IMR-90 (cell line): ENCODE measurements around the gene COL25A1. TPM values are rescaled to one million over a fixed set of nuclear protein-coding genes. Genes with fewer than 3 reads are reported as not detected.

ENCODE experiments used
- ATAC-seq: fragments of 200-7000 bp; cut with Tn5 transposase; 2 replicates; pipeline ENCODE4 v1.9.1; 2020; ENCODE audit warnings: low read depth, mild to moderate bottlenecking, moderate library complexity
- BruUV-seq: library from RNA; stranded (reverse); fragments of 400-500 nt; replicated peaks from 2 replicates; lab custom pipeline; 2021; lab: Mats Ljungman, UMichigan
- CTCF ChIA-PET: fragments of 300-600 bp; formaldehyde crosslinking; extraction: SDS; loops from one replicate; lab custom pipeline; 2021; ENCODE audit warnings: antibody characterized with exemption; lab: Yijun Ruan, JAX
- POLR2A ChIA-PET: fragments of 300-600 bp; sonication (Branson Sonifier 250); formaldehyde crosslinking; loops from one replicate; lab custom pipeline; 2022; ENCODE audit warnings: antibody characterized with exemption; ENCODE audit not compliant: unreplicated experiment; lab: Charles Lee
- DNase-seq: peaks from one replicate; pipeline ENCODE4 v3.0.0; 2013
- H2AFZ ChIP-seq: replicated peaks from 2 replicates; pipeline ENCODE3; 2013; ENCODE audit warnings: low read length, mild to moderate bottlenecking; ENCODE audit not compliant: poor library complexity
- H2AK5ac ChIP-seq: 2 replicates; pipeline ENCODE4 v1.6.1; 2013; ENCODE audit warnings: low read depth, low read length, inconsistent platforms
- H2AK9ac ChIP-seq: replicated peaks from 2 replicates; pipeline ENCODE3; 2013; ENCODE audit warnings: mild to moderate bottlenecking, low read depth, low read length, moderate library complexity; ENCODE audit not compliant: poor library complexity
- H2BK120ac ChIP-seq: 2 replicates; pipeline ENCODE4 v1.6.1; 2013; ENCODE audit warnings: low read depth, low read length, inconsistent platforms
- H2BK15ac ChIP-seq: 3 replicates; pipeline ENCODE4 v1.6.1; 2013; ENCODE audit warnings: low read depth, low read length, inconsistent platforms
- H2BK20ac ChIP-seq: 2 replicates; pipeline ENCODE4 v1.6.1; 2013; ENCODE audit warnings: low read depth, mild to moderate bottlenecking, inconsistent platforms, low read length, moderate library complexity
- H2BK5ac ChIP-seq: 2 replicates; pipeline ENCODE4 v1.6.1; 2013; ENCODE audit warnings: mild to moderate bottlenecking, low read depth, low read length, inconsistent platforms; ENCODE audit not compliant: poor library complexity, severe bottlenecking
- H3K14ac ChIP-seq: replicated peaks from 2 replicates; pipeline ENCODE4 v1.6.1; 2013; ENCODE audit warnings: low read depth, low read length, inconsistent platforms
- H3K18ac ChIP-seq: 2 replicates; pipeline ENCODE4 v1.6.1; 2013; ENCODE audit warnings: low read depth, low read length, control low read depth
- H3K23ac ChIP-seq: 2 replicates; pipeline ENCODE4 v1.6.1; 2013; ENCODE audit warnings: low read depth, low read length, inconsistent platforms
- H3K27ac ChIP-seq: 2 replicates; pipeline ENCODE4 v1.5.1; 2013; ENCODE audit warnings: mild to moderate bottlenecking, control low read depth, low read length; ENCODE audit not compliant: insufficient read depth
- H3K27me3 ChIP-seq: 2 replicates; pipeline ENCODE4 v1.6.1; 2013; ENCODE audit warnings: low read length; ENCODE audit not compliant: control insufficient read depth, insufficient read depth
- H3K36me3 ChIP-seq: 2 replicates; pipeline ENCODE4 v1.6.1; 2013; ENCODE audit warnings: low read length, mixed read lengths; ENCODE audit not compliant: control insufficient read depth, insufficient read depth
- H3K4ac ChIP-seq: 2 replicates; pipeline ENCODE4 v1.6.1; 2013; ENCODE audit warnings: low read depth, low read length, inconsistent platforms
- H3K4me1 ChIP-seq: 2 replicates; pipeline ENCODE4 v1.6.1; 2013; ENCODE audit warnings: low read length, mixed read lengths; ENCODE audit not compliant: control insufficient read depth, insufficient read depth
- H3K4me2 ChIP-seq: 2 replicates; pipeline ENCODE4 v1.6.1; 2013; ENCODE audit warnings: low read depth, mild to moderate bottlenecking, control low read depth, low read length, moderate library complexity
- H3K4me3 ChIP-seq: 2 replicates; pipeline ENCODE4 v1.5.1; 2013; ENCODE audit warnings: low read depth, mild to moderate bottlenecking, control low read depth, low read length, moderate library complexity; ENCODE audit not compliant: insufficient read depth
- H3K56ac ChIP-seq: 2 replicates; pipeline ENCODE4 v1.6.1; 2013; ENCODE audit warnings: low read length, inconsistent platforms; ENCODE audit not compliant: insufficient read depth; ENCODE audit errors: extremely low read depth
- H3K79me1 ChIP-seq, 2 experiments: 2 replicates each; pipeline ENCODE4 v1.6.1; 2013; ENCODE audit warnings: low read length in 2 of 2, inconsistent platforms in 1 of 2, low read depth in 1 of 2
- H3K9ac ChIP-seq: 2 replicates; pipeline ENCODE4 v1.6.1; 2013; ENCODE audit warnings: low read depth, low read length, control low read depth
- H3K9me1 ChIP-seq: 2 replicates; pipeline ENCODE4 v1.6.1; 2013; ENCODE audit warnings: low read length, inconsistent platforms; ENCODE audit not compliant: insufficient read depth
- H3K9me3 ChIP-seq: 2 replicates; pipeline ENCODE4 v1.6.1; 2013; ENCODE audit warnings: low read length; ENCODE audit not compliant: control insufficient read depth, insufficient read depth
- H4K20me1 ChIP-seq: 2 replicates; pipeline ENCODE4 v1.6.1; 2013; ENCODE audit warnings: low read length, inconsistent platforms; ENCODE audit not compliant: insufficient read depth
- H4K5ac ChIP-seq: 2 replicates; pipeline ENCODE4 v1.6.1; 2013; ENCODE audit warnings: mild to moderate bottlenecking, low read depth, low read length, control low read depth
- H4K8ac ChIP-seq, 2 experiments: 2 replicates each; pipeline ENCODE4 v1.6.1; 2013; ENCODE audit warnings: low read depth in 2 of 2, low read length in 2 of 2, control low read depth in 1 of 2, inconsistent platforms in 1 of 2
- H4K91ac ChIP-seq: 2 replicates; pipeline ENCODE4 v1.6.1; 2013; ENCODE audit warnings: low read depth, low read length, inconsistent platforms; ENCODE audit not compliant: insufficient read depth
- BHLHE40 ChIP-seq: fragments of 150-350 bp; IDR thresholded peaks from 2 replicates; pipeline ENCODE4 v1.6.1; 2016; ENCODE audit warnings: mild to moderate bottlenecking, low read depth, low read length
- CHD1 ChIP-seq: IDR thresholded peaks from 2 replicates; pipeline ENCODE4 v1.6.1; 2012; ENCODE audit warnings: low read depth, low read length, improper control_type of control experiment
- MAZ ChIP-seq: IDR thresholded peaks from 2 replicates; pipeline ENCODE4 v1.6.1; 2012; ENCODE audit warnings: low read depth, mild to moderate bottlenecking, low read length, improper control_type of control experiment, moderate library complexity, borderline replicate concordance
- MXI1 ChIP-seq: IDR thresholded peaks from 2 replicates; pipeline ENCODE4 v1.6.1; 2012; ENCODE audit warnings: low read depth, mild to moderate bottlenecking, low read length, moderate library complexity, borderline replicate concordance
- NFE2L2 ChIP-seq: fragments of 150-350 bp; IDR thresholded peaks from 2 replicates; pipeline ENCODE4 v1.6.1; 2016; ENCODE audit warnings: low read depth, mild to moderate bottlenecking, low read length
- RFX5 ChIP-seq: IDR thresholded peaks from 2 replicates; pipeline ENCODE4 v1.8.0; 2012; ENCODE audit warnings: low read depth, mild to moderate bottlenecking, low read length, moderate library complexity
- SMC3 ChIP-seq: fragments of 150-350 bp; IDR thresholded peaks from 2 replicates; pipeline ENCODE4 v1.6.1; 2016; ENCODE audit warnings: low read depth, mild to moderate bottlenecking, antibody characterized with exemption, low read length, moderate library complexity
- dilution Hi-C: fragments of 300-500 bp; cut with HindIII; formaldehyde crosslinking; loops from one replicate; pipeline ENCODE4 v1.14.3; 2018; ENCODE audit warnings: low sequenced_read_pairs; ENCODE audit not compliant: unreplicated experiment
- in situ Hi-C: fragments of 300-500 bp; cut with MboI; formaldehyde crosslinking; loops from 3 replicates; pipeline ENCODE4 v1.14.3; 2019; ENCODE audit warnings: low sequenced_read_pairs, inconsistent platforms, mixed read lengths
- intact Hi-C: fragments of 100-400 bp; cut with micrococcal nuclease; formaldehyde crosslinking; loops from 2 replicates; pipeline ENCODE4 v1.10.0; 2022
- polyA plus RNA-seq, 3 experiments: library from polyadenylated mRNA; depleted of rRNA; stranded (reverse); fragments of >200 nt; gene quantifications; 2 replicates each; pipeline ENCODE4 v1.2.3, GENCODE V29; 2012; ENCODE audit warnings: low replicate concordance in 1 of 3
- total RNA-seq: library from RNA; depleted of rRNA; stranded (reverse); fragments of >200 nt; gene quantifications from 2 replicates; pipeline ENCODE4 v1.2.3, GENCODE V29; 2012
- TF ChIP-seq, protein P1 (sequence below): conservative IDR thresholded peaks from 2 replicates; pipeline ENCODE4 v1.5.1; 2012; ENCODE audit warnings: mild to moderate bottlenecking, low read depth, low read length, improper control_type of control experiment

The COL25A1 gene
- total and polyA plus RNA-seq, 2 of the 4 experiments (the other 2 are of a cell fraction), result under 0.01 to 0.05 TPM

- no peak overlapping the region for H2BK5ac ChIP-seq
- H3K23ac ChIP-seq, result no peak overlapping the region
- no peak overlapping the region for H3K27ac ChIP-seq
- no peak overlapping the region for H2AK9ac ChIP-seq
- ATAC-seq (no peak), DNase-seq (no peak)
- H3K4ac ChIP-seq, result no peak overlapping the region
- H2BK120ac ChIP-seq, result no peak overlapping the region
- dilution Hi-C loops, result no loop called here
- no peaks in the 10 kb centered on the region for H3K9me1 ChIP-seq
- H3K4me2 ChIP-seq, result no peak overlapping the region
- no peak overlapping the region for H4K5ac ChIP-seq
- no peak overlapping the region for H4K91ac ChIP-seq
- TF ChIP-seq NFE2L2, result no peak
- TF ChIP-seq CHD1, result no peak
- no peak for TF ChIP-seq MAZ
- TF ChIP-seq SMC3, result no peak
- no peak for TF ChIP-seq BHLHE40
- TF ChIP-seq MXI1, result no peak
- TF ChIP-seq, protein P1, sequence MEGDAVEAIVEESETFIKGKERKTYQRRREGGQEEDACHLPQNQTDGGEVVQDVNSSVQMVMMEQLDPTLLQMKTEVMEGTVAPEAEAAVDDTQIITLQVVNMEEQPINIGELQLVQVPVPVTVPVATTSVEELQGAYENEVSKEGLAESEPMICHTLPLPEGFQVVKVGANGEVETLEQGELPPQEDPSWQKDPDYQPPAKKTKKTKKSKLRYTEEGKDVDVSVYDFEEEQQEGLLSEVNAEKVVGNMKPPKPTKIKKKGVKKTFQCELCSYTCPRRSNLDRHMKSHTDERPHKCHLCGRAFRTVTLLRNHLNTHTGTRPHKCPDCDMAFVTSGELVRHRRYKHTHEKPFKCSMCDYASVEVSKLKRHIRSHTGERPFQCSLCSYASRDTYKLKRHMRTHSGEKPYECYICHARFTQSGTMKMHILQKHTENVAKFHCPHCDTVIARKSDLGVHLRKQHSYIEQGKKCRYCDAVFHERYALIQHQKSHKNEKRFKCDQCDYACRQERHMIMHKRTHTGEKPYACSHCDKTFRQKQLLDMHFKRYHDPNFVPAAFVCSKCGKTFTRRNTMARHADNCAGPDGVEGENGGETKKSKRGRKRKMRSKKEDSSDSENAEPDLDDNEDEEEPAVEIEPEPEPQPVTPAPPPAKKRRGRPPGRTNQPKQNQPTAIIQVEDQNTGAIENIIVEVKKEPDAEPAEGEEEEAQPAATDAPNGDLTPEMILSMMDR, result no peak
- TF ChIP-seq RFX5, result no peak
- no peak overlapping the region for H2BK15ac ChIP-seq
- H3K36me3 ChIP-seq, result no peaks in the 10 kb centered on the region
- H3K14ac ChIP-seq, result no peak overlapping the region
- H3K9ac ChIP-seq, result no peak overlapping the region
- H4K20me1 ChIP-seq, result no peaks in the 10 kb centered on the region
- no peaks in the 10 kb centered on the region for H3K9me3 ChIP-seq
- H3K79me1 ChIP-seq, result no peaks in the 10 kb centered on the region
- no peak overlapping the region for H2BK20ac ChIP-seq
- no TSS peak for BruUV-seq
- peaks cover 4% of the 10 kb centered on the region; the same call in 1 of the 2 replicates for H3K27me3 ChIP-seq
- intact Hi-C loops, result loop anchor here (5.0 kb wide), 1 partner anchor 458 kb away; no protein-coding TSS in a partner anchor
- H3K4me1 ChIP-seq, result no peaks in the 10 kb centered on the region
- no peak overlapping the region for H3K18ac ChIP-seq
- H2AFZ ChIP-seq, result no peak overlapping the region
- in situ Hi-C loops, result no loop called here
- H3K4me3 ChIP-seq, result no peak overlapping the region
- no peak overlapping the region for H3K56ac ChIP-seq
- POLR2A ChIA-PET, result no interaction called here
- CTCF ChIA-PET, result no interaction called here
- no peak overlapping the region for H4K8ac ChIP-seq
- H2AK5ac ChIP-seq, result no peak overlapping the region
Measured at GRCh38 chr4:109295081-109295480, 7.4 kb downstream of the COL25A1 start.
